Glutamatergic neuron (in vitro differentiated cells): ENCODE data around the gene OR1C1. TPM values are rescaled to one million over a fixed set of nuclear protein-coding genes. Genes with fewer than 3 reads are reported as not detected.
"Not testable (repeated sequence)": the region's sequence is repeated elsewhere in the genome, so short reads cannot be mapped to it uniquely, and the experiment has no call there.

Source experiments
- DNase-seq: peaks from one replicate; pipeline ENCODE4 v3.0.0; 2022
- H3K27ac Mint-ChIP-seq: one replicate; pipeline ENCODE4 v1.8.0; 2020; ENCODE audit warnings: mild to moderate bottlenecking, mixed read lengths, inconsistent platforms; ENCODE audit not compliant: unreplicated experiment
- H3K27me3 Mint-ChIP-seq: one replicate; pipeline ENCODE4 v1.8.0; 2020; ENCODE audit warnings: mild to moderate bottlenecking, moderate library complexity, mixed read lengths, inconsistent platforms; ENCODE audit not compliant: unreplicated experiment
- H3K36me3 Mint-ChIP-seq: one replicate; pipeline ENCODE4 v1.8.0; 2020; ENCODE audit warnings: mild to moderate bottlenecking, mixed read lengths, inconsistent platforms; ENCODE audit not compliant: unreplicated experiment
- H3K4me1 Mint-ChIP-seq: one replicate; pipeline ENCODE4 v1.8.0; 2020; ENCODE audit warnings: mild to moderate bottlenecking, low read depth, mixed read lengths, inconsistent platforms; ENCODE audit not compliant: unreplicated experiment
- H3K4me3 Mint-ChIP-seq: one replicate; pipeline ENCODE4 v1.8.0; 2020; ENCODE audit warnings: mild to moderate bottlenecking, mixed read lengths, inconsistent platforms; ENCODE audit not compliant: unreplicated experiment
- H3K9me3 Mint-ChIP-seq: one replicate; pipeline ENCODE4 v1.8.0; 2020; ENCODE audit warnings: mild to moderate bottlenecking, moderate library complexity, mixed read lengths, inconsistent platforms; ENCODE audit not compliant: unreplicated experiment
- total RNA-seq: library from RNA; stranded (reverse); fragmentation: NEBNext Ultra II Directional; extraction: Animal tissue kit (Norgen Biotek cat#: 25700); gene quantifications from one replicate; pipeline ENCODE4 v1.2.1, GENCODE V29; 2021; ENCODE audit not compliant: unreplicated experiment
- TF ChIP-seq, protein P1 (sequence below): fragments of 200-600 bp; sonication (generic); IDR thresholded peaks from one replicate; pipeline ENCODE4 v1.5.0; 2021; ENCODE audit not compliant: partially characterized antibody, unreplicated experiment

Gene OR1C1
- total RNA-seq, 1 donor from 2014 or later, result not detected

DNA sequence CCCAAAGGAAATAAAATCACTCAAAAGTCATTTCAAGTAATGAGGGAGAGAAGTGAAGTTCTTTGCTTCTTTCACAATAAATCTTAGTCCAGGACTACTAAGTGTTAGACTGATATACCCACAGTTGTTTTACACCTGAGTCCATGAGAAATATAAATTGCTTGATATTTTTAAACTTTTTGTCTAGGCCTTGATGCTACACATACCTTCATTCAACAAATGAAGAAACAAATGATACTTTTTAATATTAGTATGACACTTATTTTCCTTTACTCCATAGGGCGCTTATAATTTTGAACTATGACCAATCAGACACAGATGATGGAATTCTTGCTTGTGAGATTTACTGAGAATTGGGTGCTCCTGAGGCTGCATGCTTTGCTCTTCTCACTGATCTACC lies 22.0 kb downstream of the OR1C1 start, which contains the start of gene OR14K1:
Gene OR14K1 (plus strand): TSS at position 301 of the 400 bp plus-strand sequence. CDS start 0 bp downstream, at position 301.
- TF ChIP-seq, protein P1, sequence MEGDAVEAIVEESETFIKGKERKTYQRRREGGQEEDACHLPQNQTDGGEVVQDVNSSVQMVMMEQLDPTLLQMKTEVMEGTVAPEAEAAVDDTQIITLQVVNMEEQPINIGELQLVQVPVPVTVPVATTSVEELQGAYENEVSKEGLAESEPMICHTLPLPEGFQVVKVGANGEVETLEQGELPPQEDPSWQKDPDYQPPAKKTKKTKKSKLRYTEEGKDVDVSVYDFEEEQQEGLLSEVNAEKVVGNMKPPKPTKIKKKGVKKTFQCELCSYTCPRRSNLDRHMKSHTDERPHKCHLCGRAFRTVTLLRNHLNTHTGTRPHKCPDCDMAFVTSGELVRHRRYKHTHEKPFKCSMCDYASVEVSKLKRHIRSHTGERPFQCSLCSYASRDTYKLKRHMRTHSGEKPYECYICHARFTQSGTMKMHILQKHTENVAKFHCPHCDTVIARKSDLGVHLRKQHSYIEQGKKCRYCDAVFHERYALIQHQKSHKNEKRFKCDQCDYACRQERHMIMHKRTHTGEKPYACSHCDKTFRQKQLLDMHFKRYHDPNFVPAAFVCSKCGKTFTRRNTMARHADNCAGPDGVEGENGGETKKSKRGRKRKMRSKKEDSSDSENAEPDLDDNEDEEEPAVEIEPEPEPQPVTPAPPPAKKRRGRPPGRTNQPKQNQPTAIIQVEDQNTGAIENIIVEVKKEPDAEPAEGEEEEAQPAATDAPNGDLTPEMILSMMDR, result no peak
- H3K4me1 Mint-ChIP-seq, result no peaks in the 10 kb centered on the region
- H3K36me3 Mint-ChIP-seq, result no peaks in the 10 kb centered on the region
- H3K27me3 Mint-ChIP-seq, result no peaks in the 10 kb centered on the region
- no peak for DNase-seq
- H3K4me3 Mint-ChIP-seq, result no peak within 1 kb of the TSS
- H3K27ac Mint-ChIP-seq, result no peak within 1 kb of the TSS
- no peaks in the 10 kb centered on the region for H3K9me3 Mint-ChIP-seq

DNA sequence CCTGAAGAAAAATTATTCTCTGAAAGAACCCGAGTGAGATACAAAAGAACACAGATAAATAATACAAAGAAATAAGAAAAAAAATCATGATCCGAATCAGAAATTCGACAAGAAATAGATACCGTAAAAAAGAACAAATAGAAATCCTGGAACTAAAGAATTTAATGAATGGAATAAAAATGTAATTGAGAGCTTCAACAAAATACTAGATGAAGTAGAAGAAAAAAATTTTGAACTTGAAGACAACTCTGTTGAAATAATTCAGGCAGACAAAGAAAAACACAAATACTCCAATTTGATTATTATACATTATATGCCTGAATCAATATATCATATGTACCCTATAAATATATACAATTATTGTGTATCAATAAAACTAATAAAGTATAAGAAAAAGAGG lies 39.1 kb downstream of the OR1C1 start:
- no peak for DNase-seq
- no peak overlapping the region for H3K4me3 Mint-ChIP-seq
- peaks cover 6% of the 10 kb centered on the region for H3K4me1 Mint-ChIP-seq
- H3K9me3 Mint-ChIP-seq, result no peaks in the 10 kb centered on the region
- H3K27me3 Mint-ChIP-seq, result no peaks in the 10 kb centered on the region
- H3K36me3 Mint-ChIP-seq, result no peaks in the 10 kb centered on the region
- H3K27ac Mint-ChIP-seq, result no peak overlapping the region
- TF ChIP-seq, protein P1, result no peak

DNA sequence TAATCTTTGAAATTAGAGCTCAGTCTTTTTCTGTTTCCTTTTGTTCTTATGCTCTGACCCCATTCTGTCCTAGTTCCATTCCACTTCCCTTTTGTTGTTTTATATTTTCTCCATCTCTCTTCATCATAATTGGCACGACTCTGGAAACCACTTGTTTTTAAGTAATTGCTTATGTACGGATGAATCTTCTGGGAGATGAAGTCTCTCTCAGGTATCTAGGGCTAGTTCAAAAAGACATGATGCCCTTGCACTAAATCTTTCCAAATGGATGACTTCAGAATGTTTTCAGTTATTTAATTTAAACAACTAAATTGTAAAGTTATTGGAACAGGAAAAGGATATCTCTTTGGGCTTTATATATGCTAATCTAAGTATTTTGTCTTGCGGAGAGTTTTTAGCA lies 43.8 kb downstream of the OR1C1 start, which contains the start of gene OR6F1:
Gene OR6F1 (minus strand): TSS at position 101 of the 400 bp plus-strand sequence. CDS start 3,891 bp downstream, outside the sequence.
- DNase-seq, result no peak
- H3K9me3 Mint-ChIP-seq, result no peaks in the 10 kb centered on the region
- H3K4me3 Mint-ChIP-seq, result no peak within 1 kb of the TSS
- TF ChIP-seq, protein P1, result no peak
- no peaks in the 10 kb centered on the region for H3K27me3 Mint-ChIP-seq
- H3K36me3 Mint-ChIP-seq, result no peaks in the 10 kb centered on the region
- no peaks in the 10 kb centered on the region for H3K4me1 Mint-ChIP-seq
- H3K27ac Mint-ChIP-seq, result no peak within 1 kb of the TSS

DNA sequence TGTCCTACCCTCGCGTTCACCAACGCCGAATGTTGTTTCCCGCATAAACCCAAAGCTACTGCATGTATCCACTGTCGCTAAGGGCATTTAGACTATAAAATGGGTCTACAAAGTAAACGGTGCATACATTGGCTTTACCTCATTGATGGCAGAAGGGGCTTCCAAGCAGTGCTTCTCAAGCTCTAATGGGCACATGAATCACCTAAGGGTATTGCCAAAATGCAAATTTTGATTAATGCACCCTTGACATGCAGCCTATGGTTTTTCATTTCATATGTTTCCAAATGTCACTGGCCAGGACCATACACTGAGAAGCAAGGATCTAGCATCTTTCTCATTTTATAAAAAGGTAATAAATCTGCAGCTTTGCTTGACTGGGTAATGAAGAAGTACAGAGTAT lies 46.6 kb downstream of the OR1C1 start:
- H3K27me3 Mint-ChIP-seq, result no peaks in the 10 kb centered on the region
- H3K36me3 Mint-ChIP-seq, result no peaks in the 10 kb centered on the region
- TF ChIP-seq, protein P1, result no peak
- no peaks in the 10 kb centered on the region for H3K4me1 Mint-ChIP-seq
- no peak overlapping the region for H3K4me3 Mint-ChIP-seq
- DNase-seq, result no peak
- H3K27ac Mint-ChIP-seq, result no peak overlapping the region
- no peaks in the 10 kb centered on the region for H3K9me3 Mint-ChIP-seq

DNA sequence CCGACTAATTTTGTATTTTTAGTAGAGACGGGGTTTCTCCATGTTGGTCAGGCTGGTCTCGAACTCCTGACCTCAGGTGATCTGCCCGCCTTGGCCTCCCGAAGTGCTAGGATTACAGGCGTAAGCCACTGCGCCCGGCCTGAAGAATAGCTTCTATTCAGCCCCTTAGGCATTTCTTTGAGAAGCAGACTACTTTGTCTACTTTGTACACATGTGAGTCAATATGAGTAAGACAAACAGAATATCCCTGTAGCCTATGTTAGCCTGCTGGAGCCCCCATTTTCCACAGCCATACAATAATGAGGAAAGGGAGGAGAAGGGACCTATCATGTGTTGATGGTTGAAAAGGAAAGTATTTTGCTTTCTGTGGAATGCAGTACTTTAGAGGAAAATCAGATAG lies 49.7 kb downstream of the OR1C1 start:
- H3K4me3 Mint-ChIP-seq, H3K36me3 Mint-ChIP-seq, H3K9me3 Mint-ChIP-seq, DNase-seq, H3K27ac Mint-ChIP-seq, H3K4me1 Mint-ChIP-seq, H3K27me3 Mint-ChIP-seq: not testable (repeated sequence)

Other genes with a start within 250 kb of the OR1C1 start
- gene OR2C3, start 224.1 kb downstream of the OR1C1 start, total RNA-seq, result not detected
- gene GCSAML, start 211.4 kb downstream of the OR1C1 start, total RNA-seq, result not detected
- gene OR2G2, start 172.2 kb downstream of the OR1C1 start, total RNA-seq, result not detected
- gene OR2G3, start 155.0 kb downstream of the OR1C1 start, total RNA-seq, result not detected
- gene OR13G1, start 80.8 kb downstream of the OR1C1 start, total RNA-seq, result not detected
- not detected for gene OR6F1, start 43.9 kb downstream of the OR1C1 start, total RNA-seq
- not detected for gene OR14K1, start 21.9 kb downstream of the OR1C1 start, total RNA-seq
- not detected for gene OR14A2, start 12.4 kb downstream of the OR1C1 start, total RNA-seq
- gene OR14A16, start 63.6 kb upstream of the OR1C1 start, total RNA-seq, result not detected
- gene OR11L1, start 81.3 kb upstream of the OR1C1 start, total RNA-seq, result not detected
- gene TRIM58, start 96.6 kb upstream of the OR1C1 start, total RNA-seq, result 5.2 TPM
- 1.8 TPM for gene OR2W3, start 135.0 kb upstream of the OR1C1 start, total RNA-seq
- gene OR2T8, start 159.7 kb upstream of the OR1C1 start, total RNA-seq, result not detected
- gene OR2AJ1, start 164.3 kb upstream of the OR1C1 start, total RNA-seq, result not detected
- gene OR2L8, start 188.3 kb upstream of the OR1C1 start, total RNA-seq, result 0.61 TPM
- gene OR2AK2, start 204.7 kb upstream of the OR1C1 start, total RNA-seq, result 0.49 TPM